Measurements from ENCODE around the gene LRRD1.
"Not testable (repeated sequence)": the region's sequence is repeated elsewhere in the genome, so short reads cannot be mapped to it uniquely, and the experiment has no call there.

Gene LRRD1

GRCh38 chr7:92137557-92137956 lies 41.4 kb downstream of the LRRD1 start:
- no peak for FAIRE-seq

- FAIRE-seq, result no peak
Observed at GRCh38 chr7:92135052-92135889, 43.7 kb downstream of the LRRD1 start.

DNA sequence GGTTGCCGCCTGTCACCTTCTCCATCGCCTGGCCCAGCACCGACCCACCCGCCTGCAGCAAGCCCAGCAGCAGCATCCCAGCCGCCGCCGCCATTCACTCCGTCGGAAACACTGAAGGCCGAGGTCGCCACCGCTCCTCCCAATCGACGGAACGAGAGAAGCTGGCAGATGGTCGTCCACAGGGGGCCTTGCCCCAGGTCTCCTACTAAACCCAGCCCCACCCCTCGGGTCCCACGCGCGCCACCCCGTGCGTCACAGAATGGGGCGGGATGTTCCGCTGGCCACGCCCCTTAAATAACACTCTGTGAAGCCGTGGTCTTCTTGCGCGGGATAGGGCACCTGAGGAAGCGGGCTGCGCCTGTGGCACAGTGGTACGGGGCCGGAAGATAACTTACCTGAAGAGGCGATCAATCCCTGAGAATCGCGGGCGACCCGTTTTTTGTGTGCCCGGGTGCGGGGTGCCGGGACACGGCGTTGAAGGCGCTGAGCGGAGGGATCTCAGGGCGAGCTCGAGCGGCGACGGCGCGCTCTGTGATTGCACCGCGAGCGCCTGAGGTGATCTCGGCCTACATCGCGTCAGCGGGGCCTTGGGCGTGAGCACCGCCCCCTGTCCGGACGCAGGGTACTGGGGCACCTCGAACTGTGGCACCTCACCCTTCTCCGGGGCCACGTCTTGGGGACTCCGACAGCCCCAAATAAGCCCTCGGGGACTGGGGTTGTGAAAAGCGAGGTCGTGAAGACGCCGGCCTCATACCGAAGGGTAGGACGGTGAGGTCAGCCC lies 44.5 kb downstream of the LRRD1 start, which contains the start of gene CYP51A1:
CYP51A1 (minus strand) TSS at position 207 of the 781 bp plus-strand sequence; CDS start at position 94, 113 bp downstream.
- FAIRE-seq, result no peak

GRCh38 chr7:92133737-92134270 lies 45.1 kb downstream of the LRRD1 start:
- no peak for FAIRE-seq

DNA sequence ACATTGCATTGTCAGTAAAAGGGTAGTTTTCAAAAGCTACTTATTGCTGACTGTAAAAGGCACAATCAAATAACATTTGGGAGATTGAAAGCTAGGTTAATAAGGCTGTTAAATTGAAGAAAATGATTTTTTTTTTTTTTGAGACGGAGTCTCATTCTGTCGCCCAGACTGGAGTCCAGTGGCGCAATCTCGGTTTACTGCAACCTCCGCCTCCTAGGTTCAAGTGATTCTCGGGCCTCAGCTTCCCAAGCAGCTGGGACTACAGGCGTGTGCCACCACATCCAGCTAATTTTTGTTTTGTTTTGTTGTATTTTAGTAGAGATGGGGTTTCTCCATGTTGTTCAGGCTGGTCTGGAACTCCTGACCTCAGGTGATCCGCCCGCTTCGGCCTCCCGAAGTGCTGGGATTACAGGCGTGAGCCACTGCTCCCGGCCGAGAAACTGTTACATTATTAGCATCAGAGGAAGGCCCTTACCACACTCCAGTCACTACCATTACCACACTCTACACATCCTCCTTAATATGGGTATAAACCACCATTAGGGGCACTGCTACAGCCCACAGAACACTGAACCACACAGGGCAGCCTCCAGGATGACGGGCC lies 45.7 kb downstream of the LRRD1 start:
- FAIRE-seq, result no peak

- FAIRE-seq, result no peak
Observed at GRCh38 chr7:92131764-92132330, 47.1 kb downstream of the LRRD1 start.

DNA sequence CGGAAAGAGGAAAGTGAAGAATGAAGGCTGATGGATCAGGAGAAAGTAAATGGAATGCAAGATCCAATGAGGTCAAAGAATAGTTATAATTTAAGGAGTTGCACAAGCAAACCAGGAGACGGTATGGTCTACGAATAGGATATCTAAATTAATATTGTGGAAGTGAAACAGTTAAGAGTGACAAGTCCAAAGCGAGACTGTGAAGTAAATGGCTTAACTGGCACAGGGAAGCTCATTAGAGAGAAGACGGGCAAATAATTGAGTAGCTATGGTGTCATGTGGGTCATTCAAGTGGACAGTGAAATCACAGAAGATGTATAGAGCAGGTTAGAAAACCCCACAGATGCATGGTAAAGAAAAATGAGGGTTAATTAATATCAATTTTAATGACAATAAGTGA lies 47.8 kb downstream of the LRRD1 start:
- no peak for FAIRE-seq

GRCh38 chr7:92121681-92122080 lies 57.3 kb downstream of the LRRD1 start:
- FAIRE-seq, result no peak

DNA sequence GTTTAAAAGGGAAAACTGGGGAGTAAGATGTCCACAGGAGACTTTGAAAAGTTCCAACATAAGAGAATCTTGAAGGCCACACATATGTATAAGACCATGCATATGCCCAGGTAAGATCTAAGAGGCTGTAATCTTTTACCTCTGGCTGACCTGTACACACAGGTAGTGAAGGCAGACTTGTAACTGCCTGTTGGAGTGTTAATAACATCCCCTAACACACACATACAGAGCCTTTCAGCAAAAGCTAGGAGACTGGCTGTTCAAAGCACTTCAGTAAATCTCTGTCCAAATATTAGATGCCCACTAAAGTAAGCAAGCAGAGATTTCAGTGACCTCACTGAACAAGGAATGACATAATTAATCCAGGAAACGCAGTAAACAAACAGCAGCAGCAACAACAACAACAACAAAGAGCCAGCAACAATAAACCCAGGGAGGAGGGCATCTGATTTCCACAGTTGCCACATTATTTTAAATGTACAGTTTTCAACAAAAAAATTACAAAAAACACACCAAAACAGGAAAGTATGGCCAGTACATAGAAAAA lies 59.7 kb downstream of the LRRD1 start:
- FAIRE-seq, result no peak

GRCh38 chr7:92116949-92117348 lies 62.0 kb downstream of the LRRD1 start:
- no peak for FAIRE-seq

DNA sequence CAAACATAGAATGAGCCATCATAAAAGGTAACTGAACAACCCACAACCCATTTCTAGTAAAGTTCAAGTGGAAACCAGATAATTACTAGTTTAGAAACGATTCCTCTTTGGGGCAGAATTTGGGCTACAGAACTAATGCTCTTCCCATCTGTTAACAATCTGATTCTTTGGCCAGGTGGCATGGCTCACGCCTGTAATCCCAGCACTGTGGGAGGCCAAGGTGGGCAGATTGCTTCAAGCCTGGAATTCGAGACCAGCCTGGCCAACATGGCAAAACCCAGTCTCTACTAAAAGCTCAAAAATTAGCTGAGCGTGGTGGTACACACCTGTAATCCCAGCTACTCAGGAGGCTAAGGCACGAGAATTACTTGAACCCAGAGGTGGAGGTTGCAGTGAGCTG lies 63.1 kb downstream of the LRRD1 start:
- FAIRE-seq, result no peak

DNA sequence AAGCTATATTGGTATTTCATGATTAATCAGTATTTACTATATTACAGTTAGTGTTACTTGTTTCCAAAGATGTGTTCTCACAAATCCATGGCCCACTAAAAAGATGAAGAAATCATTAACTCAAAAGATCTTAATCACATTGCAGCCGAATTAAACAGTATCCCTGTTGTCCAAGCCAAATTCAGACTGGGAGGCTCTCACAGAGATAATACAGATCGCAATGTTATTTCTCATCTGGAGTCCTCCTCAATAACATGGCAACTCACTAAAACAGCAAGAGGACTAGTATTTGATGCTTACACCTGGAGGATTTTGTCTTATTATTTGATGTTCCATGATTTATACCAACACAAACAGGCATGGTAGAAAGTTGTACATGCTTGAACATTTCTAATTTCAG lies 68.1 kb downstream of the LRRD1 start:
- no peak for FAIRE-seq

DNA sequence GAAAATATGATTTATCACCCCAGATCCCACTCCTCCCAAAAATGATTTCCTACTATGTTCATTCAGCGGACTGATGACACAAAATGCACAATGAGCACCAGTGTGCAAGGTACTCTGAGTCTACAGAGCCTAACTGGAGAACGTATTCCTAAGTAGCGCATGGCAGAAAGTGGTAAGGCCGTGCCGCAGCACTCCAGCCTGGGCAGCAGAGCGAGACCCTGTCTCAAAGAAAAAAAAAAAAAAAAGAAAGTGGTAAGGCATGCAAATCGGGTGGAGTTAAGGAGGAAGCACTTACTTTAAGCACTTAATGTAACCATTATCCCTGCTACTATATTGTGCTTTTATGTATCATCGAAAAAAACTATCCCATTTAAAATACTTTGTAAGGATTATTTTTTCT lies 70.1 kb downstream of the LRRD1 start:
- no peak for FAIRE-seq

DNA sequence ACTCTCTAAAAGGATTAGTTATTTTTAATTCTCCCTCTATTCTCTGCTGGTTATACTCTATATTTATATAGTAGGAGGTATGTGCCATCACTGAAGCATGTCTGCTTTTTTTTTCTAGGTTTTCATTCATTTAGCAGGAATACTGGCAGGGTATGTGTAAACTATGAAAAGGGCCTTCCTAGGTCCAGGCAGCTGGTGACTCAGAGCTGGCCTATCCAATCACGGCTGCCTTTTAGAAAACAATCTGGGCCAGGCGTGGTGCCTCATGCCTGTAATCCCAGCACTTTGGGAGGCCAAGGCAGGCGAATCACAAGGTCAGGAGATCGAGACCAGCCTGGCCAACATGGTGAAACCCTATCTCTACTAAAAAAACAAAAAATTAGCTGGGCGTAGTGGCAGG lies 76.1 kb downstream of the LRRD1 start:
- FAIRE-seq, result not testable (repeated sequence)

DNA sequence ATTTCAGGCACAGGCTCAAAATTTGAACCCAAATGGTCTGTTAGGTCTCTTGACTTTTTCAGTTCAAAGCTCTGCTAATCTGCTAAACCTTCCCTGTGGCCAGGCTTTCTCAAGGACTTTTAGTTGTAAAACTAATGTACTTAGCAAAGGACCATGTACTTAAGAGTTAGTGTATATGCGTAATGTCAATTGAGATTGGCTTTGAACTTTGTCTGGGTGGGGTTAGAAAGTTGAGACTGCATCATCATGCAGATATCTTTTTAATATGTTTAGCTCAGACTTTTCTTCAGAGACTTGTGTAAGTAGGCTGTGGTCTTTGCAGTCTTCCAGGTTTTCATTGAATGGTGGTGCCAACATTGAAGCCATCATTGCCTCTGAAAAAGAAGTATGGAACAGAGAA lies 78.4 kb downstream of the LRRD1 start:
- no peak for FAIRE-seq

DNA sequence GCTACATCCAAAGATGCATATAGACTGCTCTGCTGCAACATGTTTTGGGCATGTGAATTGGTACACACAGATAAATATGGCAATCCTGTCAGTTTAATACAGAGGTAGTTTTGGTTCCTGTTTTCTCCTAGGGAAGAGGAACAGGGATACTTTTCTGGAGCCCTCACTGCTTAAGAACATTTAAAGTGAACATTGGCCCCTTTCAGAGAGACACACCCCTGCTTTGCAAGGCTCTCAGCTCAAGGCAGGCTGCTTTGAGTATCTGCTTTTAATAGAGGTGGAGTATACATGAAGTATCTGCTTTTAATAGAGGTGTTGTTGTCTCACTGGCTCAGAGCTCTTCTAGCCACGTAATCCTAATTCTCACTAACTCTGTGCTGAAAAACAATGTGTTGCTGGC lies 83.6 kb downstream of the LRRD1 start:
- no peak for FAIRE-seq
